ENCODE data around the gene SLC6A11. TPM values are rescaled to one million over a fixed set of nuclear protein-coding genes. Genes with fewer than 3 reads are reported as not detected.

The SLC6A11 gene
- total RNA-seq, 1 donor from 2014 or later, result not detected

- peak; percentile 91 for ATAC-seq
- DNase-seq, result peak; percentile 49
- intact Hi-C loops (cut with micrococcal nuclease), result no loop called here
These were observed 170.6 kb downstream of the SLC6A11 start for GRCh38 chr3:10986592-10986991.

- intact Hi-C loops (cut with micrococcal nuclease), result no loop called here
- DNase-seq (no peak), ATAC-seq (no peak)
These were observed 172.1 kb downstream of the SLC6A11 start for GRCh38 chr3:10988001-10988665.

GRCh38 chr3:10988991-10989484 lies 173.0 kb downstream of the SLC6A11 start:
- no peak for ATAC-seq
- intact Hi-C loops (cut with micrococcal nuclease), result no loop called here
- DNase-seq, result no peak

Other genes starting within 250 kb of the SLC6A11 start
- 0.62 TPM for gene SLC6A1, start 176.5 kb downstream of the SLC6A11 start, total RNA-seq